Type B pancreatic cell (in vitro differentiated cells): ENCODE results near the gene SLC8A1. TPM values are rescaled to one million over a fixed set of nuclear protein-coding genes. Genes with fewer than 3 reads are reported as not detected.

Source experiments
- DNase-seq: peaks from one replicate; pipeline ENCODE4 v3.0.0; 2021; ENCODE audit warnings: mixed read lengths; ENCODE audit not compliant: unreplicated experiment; ENCODE audit errors: extremely low spot score
- H3K27ac Mint-ChIP-seq: 2 replicates; pipeline ENCODE4 v1.8.0; 2021; ENCODE audit warnings: mild to moderate bottlenecking, mixed read lengths
- H3K27me3 Mint-ChIP-seq: 2 replicates; pipeline ENCODE4 v1.8.0; 2021; ENCODE audit warnings: mixed read lengths
- H3K36me3 Mint-ChIP-seq: 2 replicates; pipeline ENCODE4 v1.8.0; 2021; ENCODE audit warnings: mixed read lengths
- H3K4me1 Mint-ChIP-seq: one replicate; pipeline ENCODE4 v1.8.0; 2021; ENCODE audit warnings: mixed read lengths; ENCODE audit not compliant: unreplicated experiment
- H3K4me3 Mint-ChIP-seq: 2 replicates; pipeline ENCODE4 v1.8.0; 2021; ENCODE audit warnings: mild to moderate bottlenecking, mixed read lengths
- H3K9me3 Mint-ChIP-seq: 2 replicates; pipeline ENCODE4 v1.8.0; 2021; ENCODE audit warnings: mixed read lengths
- total RNA-seq: library from RNA; stranded (reverse); gene quantifications from 2 replicates; pipeline ENCODE4 v1.2.1, GENCODE V29; 2021; ENCODE audit warnings: low replicate concordance
- TF ChIP-seq, protein P1 (sequence below): fragments of 200-600 bp; sonication (generic); conservative IDR thresholded peaks from 2 replicates; pipeline ENCODE4 v1.5.0; 2021; ENCODE audit warnings: antibody characterized with exemption, mild to moderate bottlenecking

The SLC8A1 gene
- total RNA-seq, 1 donor from 2014 or later: 42.1 TPM

- TF ChIP-seq, protein P1, sequence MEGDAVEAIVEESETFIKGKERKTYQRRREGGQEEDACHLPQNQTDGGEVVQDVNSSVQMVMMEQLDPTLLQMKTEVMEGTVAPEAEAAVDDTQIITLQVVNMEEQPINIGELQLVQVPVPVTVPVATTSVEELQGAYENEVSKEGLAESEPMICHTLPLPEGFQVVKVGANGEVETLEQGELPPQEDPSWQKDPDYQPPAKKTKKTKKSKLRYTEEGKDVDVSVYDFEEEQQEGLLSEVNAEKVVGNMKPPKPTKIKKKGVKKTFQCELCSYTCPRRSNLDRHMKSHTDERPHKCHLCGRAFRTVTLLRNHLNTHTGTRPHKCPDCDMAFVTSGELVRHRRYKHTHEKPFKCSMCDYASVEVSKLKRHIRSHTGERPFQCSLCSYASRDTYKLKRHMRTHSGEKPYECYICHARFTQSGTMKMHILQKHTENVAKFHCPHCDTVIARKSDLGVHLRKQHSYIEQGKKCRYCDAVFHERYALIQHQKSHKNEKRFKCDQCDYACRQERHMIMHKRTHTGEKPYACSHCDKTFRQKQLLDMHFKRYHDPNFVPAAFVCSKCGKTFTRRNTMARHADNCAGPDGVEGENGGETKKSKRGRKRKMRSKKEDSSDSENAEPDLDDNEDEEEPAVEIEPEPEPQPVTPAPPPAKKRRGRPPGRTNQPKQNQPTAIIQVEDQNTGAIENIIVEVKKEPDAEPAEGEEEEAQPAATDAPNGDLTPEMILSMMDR: no peak
- DNase-seq: no peak
- Mint-ChIP-seq H3K27me3 (no peaks in the 10 kb centered on the region), H3K4me3 (no peak overlapping the region), H3K9me3 (peaks cover 6% of the 10 kb centered on the region), H3K36me3 (no peaks in the 10 kb centered on the region), H3K4me1 (peaks cover 28% of the 10 kb centered on the region), H3K27ac (no peak overlapping the region)
These were observed 209.6 kb downstream of the SLC8A1 start for GRCh38 chr2:40242315-40242714.

DNA sequence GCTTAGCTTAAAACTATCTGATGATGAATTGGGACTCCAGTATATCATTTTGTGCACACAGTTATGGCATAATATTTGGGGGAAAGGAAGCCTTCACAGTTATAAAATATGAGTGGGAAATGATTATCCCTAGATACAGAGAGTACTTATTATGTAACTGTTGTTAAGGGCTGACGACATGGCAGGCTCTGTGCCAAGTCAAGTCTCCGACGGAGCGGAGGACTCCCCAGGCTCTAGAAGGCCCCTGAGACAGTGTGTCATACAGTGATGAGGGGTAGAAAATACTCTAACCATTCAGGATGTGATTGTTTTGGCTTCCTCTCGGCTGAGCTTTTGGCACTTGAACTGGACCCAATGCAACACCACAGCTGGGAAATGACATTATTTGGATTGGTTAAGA, 211.8 kb downstream of the SLC8A1 start:
- no peak for DNase-seq
- TF ChIP-seq, protein P1: no peak
- Mint-ChIP-seq H3K4me3 (no peak overlapping the region), H3K27ac (no peak overlapping the region), H3K36me3 (no peaks in the 10 kb centered on the region), H3K4me1 (peaks cover 28% of the 10 kb centered on the region), H3K27me3 (no peaks in the 10 kb centered on the region), H3K9me3 (peaks cover 6% of the 10 kb centered on the region)

- no peaks in the 10 kb centered on the region for H3K27me3 Mint-ChIP-seq
- no peaks in the 10 kb centered on the region for H3K9me3 Mint-ChIP-seq
- no peaks in the 10 kb centered on the region for H3K36me3 Mint-ChIP-seq
- H3K4me1 Mint-ChIP-seq: no peaks in the 10 kb centered on the region
- H3K27ac Mint-ChIP-seq: no peak overlapping the region
- no peak overlapping the region for H3K4me3 Mint-ChIP-seq
- DNase-seq: no peak
- TF ChIP-seq, protein P1: no peak
These were observed 221.0 kb downstream of the SLC8A1 start for GRCh38 chr2:40230707-40231432.

GRCh38 chr2:40230186-40230585, 221.7 kb downstream of the SLC8A1 start:
- no peaks in the 10 kb centered on the region for H3K36me3 Mint-ChIP-seq
- TF ChIP-seq, protein P1: no peak
- no peak overlapping the region for H3K27ac Mint-ChIP-seq
- H3K9me3 Mint-ChIP-seq: no peaks in the 10 kb centered on the region
- no peak overlapping the region for H3K4me3 Mint-ChIP-seq
- DNase-seq: no peak
- H3K4me1 Mint-ChIP-seq: no peaks in the 10 kb centered on the region
- H3K27me3 Mint-ChIP-seq: no peaks in the 10 kb centered on the region

DNA sequence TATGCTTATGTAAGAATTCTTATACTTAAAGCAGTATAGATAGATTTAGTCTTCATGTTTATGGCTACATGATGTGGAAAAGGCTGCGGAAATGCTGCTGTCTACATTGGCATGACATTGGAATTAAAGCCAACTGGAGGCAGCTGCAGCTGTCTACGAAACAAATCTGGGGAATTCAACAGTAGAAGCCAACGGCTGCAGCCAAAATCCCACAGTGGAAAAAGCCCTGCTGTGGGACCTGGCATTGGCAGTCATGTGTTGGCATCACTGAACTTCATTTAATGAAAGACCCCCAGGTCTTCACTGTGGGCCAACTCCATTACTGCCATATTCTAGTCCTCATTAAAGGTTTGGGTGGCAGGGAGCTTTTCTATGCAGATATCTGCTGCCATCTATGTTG, 223.6 kb downstream of the SLC8A1 start:
- no peaks in the 10 kb centered on the region for H3K27me3 Mint-ChIP-seq
- no peaks in the 10 kb centered on the region for H3K36me3 Mint-ChIP-seq
- TF ChIP-seq, protein P1: no peak
- H3K4me3 Mint-ChIP-seq: no peak overlapping the region
- no peak overlapping the region for H3K27ac Mint-ChIP-seq
- H3K4me1 Mint-ChIP-seq: no peaks in the 10 kb centered on the region
- H3K9me3 Mint-ChIP-seq: no peaks in the 10 kb centered on the region
- DNase-seq: no peak
